Measurements from ENCODE around the gene MYO1E. TPM values are rescaled to one million over a fixed set of nuclear protein-coding genes. Genes with fewer than 3 reads are reported as not detected.

The MYO1E gene
- total RNA-seq, 3 donors from 2014 or later, result 1.5 to 3.9 (median 2.3) TPM

GRCh38 chr15:59271595-59272201 lies 101.0 kb downstream of the MYO1E start:
- no peak for ATAC-seq
- Mint-ChIP-seq H3K36me3 (ENCODE audit: insufficient read depth) (no peaks in the 10 kb centered on the region), H3K4me3 (no peak overlapping the region), H3K4me1 (ENCODE audit: low read depth) (peaks cover 10% of the 10 kb centered on the region), H3K27me3 (ENCODE audit: low read depth) (no peaks in the 10 kb centered on the region), H3K9me3 (no peaks in the 10 kb centered on the region)
- no peak for DNase-seq

GRCh38 chr15:59268852-59269407 lies 103.7 kb downstream of the MYO1E start:
- Mint-ChIP-seq H3K27me3 (ENCODE audit: low read depth) (no peaks in the 10 kb centered on the region), H3K4me1 (ENCODE audit: low read depth) (peaks cover 5% of the 10 kb centered on the region), H3K9me3 (no peaks in the 10 kb centered on the region), H3K4me3 (no peak overlapping the region), H3K36me3 (ENCODE audit: insufficient read depth) (no peaks in the 10 kb centered on the region)
- DNase-seq (no peak), ATAC-seq (no peak)

GRCh38 chr15:59268168-59268851 lies 104.4 kb downstream of the MYO1E start:
- H3K27me3 Mint-ChIP-seq (ENCODE audit: low read depth), result no peaks in the 10 kb centered on the region
- DNase-seq (no peak), ATAC-seq (no peak)
- peaks cover 1% of the 10 kb centered on the region for H3K4me1 Mint-ChIP-seq (ENCODE audit: low read depth)
- no peak overlapping the region for H3K4me3 Mint-ChIP-seq
- no peaks in the 10 kb centered on the region for H3K36me3 Mint-ChIP-seq (ENCODE audit: insufficient read depth)
- no peaks in the 10 kb centered on the region for H3K9me3 Mint-ChIP-seq

- no peak for ATAC-seq
- Mint-ChIP-seq H3K36me3 (ENCODE audit: insufficient read depth) (no peaks in the 10 kb centered on the region), H3K27me3 (ENCODE audit: low read depth) (no peaks in the 10 kb centered on the region), H3K4me3 (no peak overlapping the region), H3K9me3 (no peaks in the 10 kb centered on the region), H3K4me1 (ENCODE audit: low read depth) (no peaks in the 10 kb centered on the region)
- DNase-seq, result no peak
These were observed 106.6 kb downstream of the MYO1E start for GRCh38 chr15:59266028-59266427.

- Mint-ChIP-seq H3K4me1 (ENCODE audit: low read depth) (no peaks in the 10 kb centered on the region), H3K36me3 (ENCODE audit: insufficient read depth) (no peaks in the 10 kb centered on the region), H3K27me3 (ENCODE audit: low read depth) (no peaks in the 10 kb centered on the region), H3K9me3 (no peaks in the 10 kb centered on the region), H3K4me3 (no peak overlapping the region)
- no peak for DNase-seq
- ATAC-seq, result no peak
These were observed 110.4 kb downstream of the MYO1E start for GRCh38 chr15:59262316-59262715.

GRCh38 chr15:59260090-59260489 lies 112.6 kb downstream of the MYO1E start:
- DNase-seq (no peak), ATAC-seq (no peak)
- no peak overlapping the region for H3K4me3 Mint-ChIP-seq
- no peaks in the 10 kb centered on the region for H3K9me3 Mint-ChIP-seq
- no peaks in the 10 kb centered on the region for H3K27me3 Mint-ChIP-seq (ENCODE audit: low read depth)
- no peaks in the 10 kb centered on the region for H3K36me3 Mint-ChIP-seq (ENCODE audit: insufficient read depth)
- H3K4me1 Mint-ChIP-seq (ENCODE audit: low read depth), result peaks cover 16% of the 10 kb centered on the region

- DNase-seq, result no peak
- no peaks in the 10 kb centered on the region for H3K36me3 Mint-ChIP-seq (ENCODE audit: insufficient read depth)
- H3K27me3 Mint-ChIP-seq (ENCODE audit: low read depth), result no peaks in the 10 kb centered on the region
- H3K4me3 Mint-ChIP-seq, result no peak overlapping the region
- H3K9me3 Mint-ChIP-seq, result no peaks in the 10 kb centered on the region
- H3K4me1 Mint-ChIP-seq (ENCODE audit: low read depth), result peaks cover 16% of the 10 kb centered on the region
- ATAC-seq, result no peak
These were observed 113.3 kb downstream of the MYO1E start for GRCh38 chr15:59259137-59259943.

GRCh38 chr15:59258317-59258716 lies 114.4 kb downstream of the MYO1E start:
- H3K4me1 Mint-ChIP-seq (ENCODE audit: low read depth), result peaks cover 16% of the 10 kb centered on the region
- ATAC-seq, result no peak
- no peaks in the 10 kb centered on the region for H3K9me3 Mint-ChIP-seq
- H3K36me3 Mint-ChIP-seq (ENCODE audit: insufficient read depth), result no peaks in the 10 kb centered on the region
- H3K4me3 Mint-ChIP-seq, result no peak overlapping the region
- H3K27me3 Mint-ChIP-seq (ENCODE audit: low read depth), result no peaks in the 10 kb centered on the region
- no peak for DNase-seq

- ATAC-seq, result no peak
- peaks cover 16% of the 10 kb centered on the region for H3K4me1 Mint-ChIP-seq (ENCODE audit: low read depth)
- DNase-seq, result no peak
These were observed 115.5 kb downstream of the MYO1E start for GRCh38 chr15:59257140-59257539.

GRCh38 chr15:59256482-59256881 lies 116.2 kb downstream of the MYO1E start:
- no peak for DNase-seq
- H3K9me3 Mint-ChIP-seq, result no peaks in the 10 kb centered on the region
- ATAC-seq, result no peak
- peaks cover 16% of the 10 kb centered on the region for H3K4me1 Mint-ChIP-seq (ENCODE audit: low read depth)
- no peak overlapping the region for H3K4me3 Mint-ChIP-seq
- H3K27me3 Mint-ChIP-seq (ENCODE audit: low read depth), result no peaks in the 10 kb centered on the region
- H3K36me3 Mint-ChIP-seq (ENCODE audit: insufficient read depth), result no peaks in the 10 kb centered on the region

More at GRCh38 chr15:59257140-59257539, 115.5 kb downstream of the MYO1E start:
- H3K4me3 Mint-ChIP-seq, result no peak overlapping the region
- H3K36me3 Mint-ChIP-seq (ENCODE audit: insufficient read depth), result no peaks in the 10 kb centered on the region
- no peaks in the 10 kb centered on the region for H3K27me3 Mint-ChIP-seq (ENCODE audit: low read depth)
- no peaks in the 10 kb centered on the region for H3K9me3 Mint-ChIP-seq

GRCh38 chr15:59255680-59256336 lies 116.9 kb downstream of the MYO1E start:
- H3K4me3 Mint-ChIP-seq, result no peak overlapping the region
- H3K9me3 Mint-ChIP-seq, result no peaks in the 10 kb centered on the region
- DNase-seq (no peak), ATAC-seq (peak; percentile 86 to 90)
- H3K4me1 Mint-ChIP-seq (ENCODE audit: low read depth), result peaks cover 21% of the 10 kb centered on the region
- no peaks in the 10 kb centered on the region for H3K27me3 Mint-ChIP-seq (ENCODE audit: low read depth)
- no peaks in the 10 kb centered on the region for H3K36me3 Mint-ChIP-seq (ENCODE audit: insufficient read depth)

GRCh38 chr15:59252137-59252536 lies 120.5 kb downstream of the MYO1E start:
- DNase-seq (no peak), ATAC-seq (no peak)
- Mint-ChIP-seq H3K4me1 (ENCODE audit: low read depth) (peaks cover 24% of the 10 kb centered on the region), H3K9me3 (no peaks in the 10 kb centered on the region), H3K4me3 (no peak overlapping the region), H3K27me3 (ENCODE audit: low read depth) (no peaks in the 10 kb centered on the region), H3K36me3 (ENCODE audit: insufficient read depth) (no peaks in the 10 kb centered on the region)

- ATAC-seq, result no peak
These were observed 121.4 kb downstream of the MYO1E start for GRCh38 chr15:59251001-59251845.

More at GRCh38 chr15:59251001-59251845, 121.4 kb downstream of the MYO1E start:
- DNase-seq, result no peak
- Mint-ChIP-seq H3K9me3 (no peaks in the 10 kb centered on the region), H3K27me3 (ENCODE audit: low read depth) (no peaks in the 10 kb centered on the region), H3K4me1 (ENCODE audit: low read depth) (peaks cover 18% of the 10 kb centered on the region), H3K36me3 (ENCODE audit: insufficient read depth) (no peaks in the 10 kb centered on the region), H3K4me3 (no peak overlapping the region)

Measured in activated T-cell treated with anti-CD3 and anti-CD28 coated beads, Interleukin-2, amount 50 U/mL, for 4 hours (primary cell).